ENCODE data around the gene TRPM4.

The TRPM4 gene

DNA sequence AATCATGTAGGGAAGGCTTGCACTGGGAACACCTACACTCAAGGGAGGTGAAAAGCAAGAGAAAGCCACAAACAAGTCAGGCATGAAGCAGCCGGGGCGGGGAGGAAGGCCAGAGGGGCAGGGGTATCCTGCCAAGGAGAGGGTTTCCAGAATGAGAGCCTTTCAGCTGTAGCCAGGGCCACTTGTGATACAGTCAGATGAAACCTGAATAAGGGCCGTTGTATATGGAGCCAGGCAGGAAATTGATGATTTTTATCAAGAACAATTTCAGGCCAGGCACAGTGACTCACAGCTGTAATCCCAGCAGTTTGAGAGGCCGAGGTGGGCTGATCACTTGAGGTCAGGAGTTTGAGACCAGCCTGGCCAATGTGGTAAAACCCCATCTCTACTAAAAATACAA lies 4.4 kb downstream of the TRPM4 start (continued):
- TF ChIP-seq, protein P1, sequence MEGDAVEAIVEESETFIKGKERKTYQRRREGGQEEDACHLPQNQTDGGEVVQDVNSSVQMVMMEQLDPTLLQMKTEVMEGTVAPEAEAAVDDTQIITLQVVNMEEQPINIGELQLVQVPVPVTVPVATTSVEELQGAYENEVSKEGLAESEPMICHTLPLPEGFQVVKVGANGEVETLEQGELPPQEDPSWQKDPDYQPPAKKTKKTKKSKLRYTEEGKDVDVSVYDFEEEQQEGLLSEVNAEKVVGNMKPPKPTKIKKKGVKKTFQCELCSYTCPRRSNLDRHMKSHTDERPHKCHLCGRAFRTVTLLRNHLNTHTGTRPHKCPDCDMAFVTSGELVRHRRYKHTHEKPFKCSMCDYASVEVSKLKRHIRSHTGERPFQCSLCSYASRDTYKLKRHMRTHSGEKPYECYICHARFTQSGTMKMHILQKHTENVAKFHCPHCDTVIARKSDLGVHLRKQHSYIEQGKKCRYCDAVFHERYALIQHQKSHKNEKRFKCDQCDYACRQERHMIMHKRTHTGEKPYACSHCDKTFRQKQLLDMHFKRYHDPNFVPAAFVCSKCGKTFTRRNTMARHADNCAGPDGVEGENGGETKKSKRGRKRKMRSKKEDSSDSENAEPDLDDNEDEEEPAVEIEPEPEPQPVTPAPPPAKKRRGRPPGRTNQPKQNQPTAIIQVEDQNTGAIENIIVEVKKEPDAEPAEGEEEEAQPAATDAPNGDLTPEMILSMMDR (tag by site-specific recombination; IDR thresholded peaks at IDR 0.05) = no peak
- no peak for TF ChIP-seq ZNF701 (tag by site-specific recombination; IDR thresholded peaks at IDR 0.05)
- TF ChIP-seq ZNF155 (tag by site-specific recombination; IDR thresholded peaks at IDR 0.05) = no peak
- no peak for TF ChIP-seq ZNF658 (tag by site-specific recombination; IDR thresholded peaks at IDR 0.05)

DNA sequence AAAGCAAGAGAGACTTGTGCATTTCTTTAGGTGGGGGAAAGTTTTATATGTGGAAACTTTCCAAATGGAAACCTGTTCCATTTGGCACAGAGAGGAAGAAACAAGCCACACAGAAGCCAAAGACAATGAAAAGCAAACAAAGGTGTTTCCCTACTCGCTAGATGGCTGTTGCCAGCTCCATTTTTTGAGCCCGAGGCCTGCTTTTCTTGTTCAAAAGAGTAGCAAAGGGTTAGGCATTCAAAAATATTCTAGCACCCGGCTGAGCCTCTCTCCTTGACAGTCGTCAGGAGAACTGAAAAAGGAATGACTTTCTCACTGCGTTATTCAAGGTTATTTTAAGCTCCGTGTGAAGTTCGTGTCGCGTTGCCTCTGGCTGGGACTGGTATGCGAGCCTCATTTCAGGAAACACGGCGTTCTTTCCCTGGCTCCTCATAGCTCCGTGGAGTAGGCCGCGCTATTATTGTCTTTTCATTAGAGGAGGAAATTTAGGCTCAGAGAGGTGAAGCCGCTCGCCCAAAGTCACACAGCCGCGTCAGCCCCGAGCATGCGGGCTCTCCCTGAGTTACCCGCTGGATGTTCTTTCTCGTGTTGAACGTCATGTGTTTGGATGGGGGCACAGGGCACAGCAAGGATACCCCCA lies 7.6 kb downstream of the TRPM4 start:
- no peaks in the 10 kb centered on the region for H3K4me1 ChIP-seq (ENCODE audit: control insufficient read depth, insufficient read depth, low read length)
- no peak overlapping the region for H3K4me3 ChIP-seq (ENCODE audit: low read depth, low read length)
- H3K36me3 ChIP-seq (ENCODE audit: control insufficient read depth in 2 of 2, insufficient read depth in 1 of 2, low read length in 2 of 2) = no peaks in the 10 kb centered on the region
- CTCF ChIA-PET = interaction anchor here (0.7 to 2.8 kb wide), 5 partner anchors 19 to 395 kb away, joined by 3 to 14 read pairs (median 4); no protein-coding TSS in a partner anchor
- H3K27ac ChIP-seq (ENCODE audit: extremely low read depth, low read depth, low read length) = no peak overlapping the region
- no peaks in the 10 kb centered on the region for H3K9me3 ChIP-seq (ENCODE audit: control insufficient read depth, insufficient read depth, low read depth, low read length)
- TF ChIP-seq ZFP69B (tag by site-specific recombination; IDR thresholded peaks at IDR 0.05) (no peak), ZNF768 (tag by site-specific recombination; IDR thresholded peaks at IDR 0.05) (peak; percentile 74; the same call in 1 of the 2 replicates), ZNF624 (tag by site-specific recombination; IDR thresholded peaks at IDR 0.05) (no peak), ZNF513 (tag by site-specific recombination; IDR thresholded peaks at IDR 0.05) (no peak), ZNF521 (tag by site-specific recombination; IDR thresholded peaks at IDR 0.05) (no peak), ZNF518A (tag by site-specific recombination; conservative IDR thresholded peaks at IDR 0.05; ENCODE audit: low read depth) (no peak), ZNF23 (tag by site-specific recombination; IDR thresholded peaks at IDR 0.05; ENCODE audit: borderline replicate concordance) (no peak), PRDM1 (tag by site-specific recombination; IDR thresholded peaks at IDR 0.05) (peak; percentile 82), ZNF362 (tag by site-specific recombination; IDR thresholded peaks at IDR 0.05) (no peak), ZBTB10 (tag by site-specific recombination; IDR thresholded peaks at IDR 0.05) (no peak)
- TF ChIP-seq, protein P1 (tag by site-specific recombination; IDR thresholded peaks at IDR 0.05) = no peak
- POLR2A ChIA-PET = no interaction called here

All from HEK293 (cell line).